SK-N-MC (cell line): ENCODE results near the gene TRIM50.
"Not testable (repeated sequence)": the region's sequence is repeated elsewhere in the genome, so short reads cannot be mapped to it uniquely, and the experiment has no call there.

ENCODE experiments used
- DNase-seq: peaks from one replicate; pipeline ENCODE4 v3.0.0-alpha.2; 2011; ENCODE audit warnings: low read depth, low spot score
- H3K27ac ChIP-seq: fragments of 200-600 bp; sonication (generic); 2 replicates; pipeline ENCODE4 v1.5.1; 2016; ENCODE audit warnings: mixed run types
- H3K36me3 ChIP-seq: fragments of 200-600 bp; sonication (generic); 2 replicates; pipeline ENCODE4 v1.6.1; 2017; ENCODE audit warnings: antibody characterized with exemption, low read length, mixed read lengths; ENCODE audit not compliant: insufficient read depth
- H3K4me3 ChIP-seq: fragments of 200-600 bp; sonication (generic); 2 replicates; pipeline ENCODE4 v1.5.1; 2016
- H3K9ac ChIP-seq: fragments of 200-600 bp; sonication (generic); 2 replicates; pipeline ENCODE4 v1.8.0; 2017; ENCODE audit warnings: mixed run types, mixed read lengths; ENCODE audit not compliant: insufficient read length
- H3K9me3 ChIP-seq: fragments of 200-600 bp; sonication (generic); 2 replicates; pipeline ENCODE4 v1.6.1; 2017; ENCODE audit warnings: low read depth, mild to moderate bottlenecking, antibody characterized with exemption, low read length, moderate library complexity, mixed read lengths
- EZH2 ChIP-seq: fragments of 200-600 bp; sonication (generic); IDR thresholded peaks from one replicate; pipeline ENCODE4 v1.6.1; 2017; ENCODE audit warnings: antibody characterized with exemption
- FOXP2 ChIP-seq: optimal IDR thresholded peaks from 2 replicates; pipeline ENCODE3; 2011; ENCODE audit warnings: mild to moderate bottlenecking, moderate library complexity; ENCODE audit not compliant: insufficient read depth; ENCODE audit errors: extremely low read length, control extremely low read depth
- POLR2AphosphoS5 ChIP-seq: IDR thresholded peaks from 2 replicates; pipeline ENCODE4 v1.6.1; 2012; ENCODE audit warnings: mild to moderate bottlenecking, low read depth, low read length, borderline replicate concordance

TRIM50 gene

GRCh38 chr7:73364006-73364728 is 36.3 kb upstream of the TRIM50 start:
- H3K27ac ChIP-seq, result no peak overlapping the region
- no peak overlapping the region for H3K9ac ChIP-seq
- peak overlapping the region; percentile 22; the same call in 1 of the 2 replicates for H3K4me3 ChIP-seq
- H3K36me3 ChIP-seq, result no peaks in the 10 kb centered on the region
- DNase-seq, result no peak
- TF ChIP-seq EZH2 (no peak), FOXP2 (no peak), POLR2AphosphoS5 (no peak)
- no peaks in the 10 kb centered on the region for H3K9me3 ChIP-seq

GRCh38 chr7:73363225-73364005 is 35.5 kb upstream of the TRIM50 start:
- no peak for DNase-seq
- H3K9me3 ChIP-seq, result no peaks in the 10 kb centered on the region
- no peak overlapping the region for H3K4me3 ChIP-seq
- no peak overlapping the region for H3K27ac ChIP-seq
- no peak overlapping the region for H3K9ac ChIP-seq
- H3K36me3 ChIP-seq, result no peaks in the 10 kb centered on the region
- no peak for TF ChIP-seq FOXP2
- no peak for TF ChIP-seq POLR2AphosphoS5
- no peak for TF ChIP-seq EZH2

GRCh38 chr7:73360590-73360989 is 32.7 kb upstream of the TRIM50 start:
- DNase-seq, H3K27ac ChIP-seq, H3K9me3 ChIP-seq, H3K9ac ChIP-seq, H3K36me3 ChIP-seq, H3K4me3 ChIP-seq: not testable (repeated sequence)

GRCh38 chr7:73359746-73360375 is 32.0 kb upstream of the TRIM50 start:
- no peaks in the 10 kb centered on the region for H3K9me3 ChIP-seq

GRCh38 chr7:73359306-73359705 is 31.4 kb upstream of the TRIM50 start:
- H3K36me3 ChIP-seq, result no peaks in the 10 kb centered on the region
- no peaks in the 10 kb centered on the region for H3K9me3 ChIP-seq
- no peak for DNase-seq

More at GRCh38 chr7:73359746-73360375, 32.0 kb upstream of the TRIM50 start:
- no peak overlapping the region for H3K27ac ChIP-seq
- TF ChIP-seq POLR2AphosphoS5 (no peak), EZH2 (no peak), FOXP2 (no peak)
- no peaks in the 10 kb centered on the region for H3K36me3 ChIP-seq
- DNase-seq, result no peak
- H3K9ac ChIP-seq, result no peak overlapping the region
- no peak overlapping the region for H3K4me3 ChIP-seq

GRCh38 chr7:73358590-73359275 is 30.9 kb upstream of the TRIM50 start:
- no peak overlapping the region for H3K27ac ChIP-seq
- H3K9me3 ChIP-seq, result no peaks in the 10 kb centered on the region
- no peaks in the 10 kb centered on the region for H3K36me3 ChIP-seq
- no peak overlapping the region for H3K9ac ChIP-seq
- TF ChIP-seq FOXP2, result no peak
- TF ChIP-seq EZH2, result no peak
- no peak for TF ChIP-seq POLR2AphosphoS5
- H3K4me3 ChIP-seq, result no peak overlapping the region
- DNase-seq, result no peak

More at GRCh38 chr7:73359306-73359705, 31.4 kb upstream of the TRIM50 start:
- Histone ChIP-seq H3K9ac (no peak overlapping the region), H3K27ac (no peak overlapping the region), H3K4me3 (no peak overlapping the region)
- no peak for TF ChIP-seq EZH2
- no peak for TF ChIP-seq POLR2AphosphoS5
- no peak for TF ChIP-seq FOXP2

- TF ChIP-seq POLR2AphosphoS5, result no peak
- no peak for TF ChIP-seq FOXP2
- no peak for TF ChIP-seq EZH2
- Histone ChIP-seq H3K4me3 (no peak overlapping the region), H3K27ac (no peak overlapping the region), H3K9me3 (no peaks in the 10 kb centered on the region), H3K9ac (no peak overlapping the region), H3K36me3 (no peaks in the 10 kb centered on the region)
- no peak for DNase-seq
Observed at GRCh38 chr7:73356159-73356558, 28.3 kb upstream of the TRIM50 start.

GRCh38 chr7:73354821-73355220 is 26.9 kb upstream of the TRIM50 start:
- Histone ChIP-seq H3K36me3 (no peaks in the 10 kb centered on the region), H3K9me3 (no peaks in the 10 kb centered on the region), H3K4me3 (no peak overlapping the region), H3K27ac (no peak overlapping the region), H3K9ac (no peak overlapping the region)
- DNase-seq, result no peak
- no peak for TF ChIP-seq EZH2
- TF ChIP-seq POLR2AphosphoS5, result no peak
- TF ChIP-seq FOXP2, result no peak
